ENCODE results near the gene RNF220.

RNF220 gene

DNA sequence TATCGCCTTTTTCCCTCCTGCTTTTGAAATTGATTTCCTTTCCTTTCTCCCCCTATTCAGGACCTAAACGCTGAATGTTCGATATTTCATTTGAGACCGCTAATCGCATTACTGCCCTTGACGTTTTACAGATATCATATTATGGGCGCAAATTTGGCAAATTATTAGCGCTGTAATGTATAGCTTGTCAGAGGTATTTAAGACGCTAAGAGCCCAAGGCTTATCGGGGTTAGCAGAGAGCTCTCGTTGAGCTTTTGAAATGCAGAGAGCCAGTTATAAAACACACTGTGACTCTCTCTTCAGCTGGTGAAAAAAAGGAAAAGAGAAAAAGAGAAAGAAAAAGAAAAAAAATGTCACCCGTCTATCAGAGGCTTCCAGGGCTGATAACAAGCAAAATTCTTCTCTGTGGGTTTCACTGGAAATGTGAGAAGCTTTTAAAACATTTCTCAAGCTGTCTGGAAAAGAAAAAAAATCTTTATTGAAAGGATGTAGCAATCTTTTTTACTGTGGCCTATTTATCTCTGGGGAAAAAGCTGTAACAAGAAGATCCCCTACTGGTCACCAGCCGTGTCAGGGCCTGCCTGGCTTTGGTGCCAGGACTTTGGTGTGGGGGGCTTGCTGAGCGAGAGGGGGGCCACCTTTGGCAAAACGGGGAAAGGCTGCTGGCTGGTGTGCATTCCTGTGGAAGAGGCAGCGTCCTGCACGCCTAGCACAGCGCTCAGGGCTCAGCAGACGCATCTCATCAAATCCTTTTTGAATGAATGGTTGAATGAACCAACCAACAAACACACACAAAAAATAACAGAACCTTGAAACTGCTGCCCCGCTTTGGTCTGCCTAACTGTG is 119.8 kb downstream of the RNF220 start:
- DNase-seq, result no peak

DNA sequence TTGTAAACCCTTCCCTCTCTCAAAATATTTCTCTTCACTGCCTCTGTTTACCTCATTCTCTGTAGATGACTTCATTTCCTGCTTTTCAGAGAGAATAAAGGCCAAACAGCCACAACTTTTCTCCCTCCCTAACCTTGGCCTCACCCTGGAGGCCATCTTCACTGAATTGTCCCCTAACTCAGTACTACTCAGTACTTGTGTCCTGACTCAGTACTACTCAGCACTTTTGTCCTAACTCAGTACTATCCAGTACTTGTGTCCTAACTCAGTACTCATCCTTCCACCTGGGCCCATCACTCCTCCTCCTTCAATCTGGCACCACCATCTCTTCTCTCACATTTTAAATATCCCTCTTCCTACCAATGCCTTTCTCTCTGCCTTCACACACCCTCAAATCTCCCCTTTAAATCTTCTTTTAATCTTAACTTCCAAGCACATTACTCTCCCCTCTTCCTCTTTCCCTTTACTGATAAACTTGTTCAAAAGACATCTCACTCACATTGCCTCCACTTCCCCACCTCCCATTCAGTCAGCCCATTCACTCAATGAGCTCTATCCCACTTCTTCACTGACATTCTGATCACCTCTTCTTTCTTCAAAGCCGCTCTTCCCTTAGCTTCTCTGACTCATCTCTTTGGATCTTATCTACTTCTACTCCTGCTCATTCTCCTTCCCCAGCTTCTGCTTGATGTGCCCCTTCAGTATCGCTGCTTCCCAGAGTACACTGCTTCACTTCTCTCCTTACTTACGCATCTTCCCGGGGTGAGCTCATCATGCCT is 121.4 kb downstream of the RNF220 start:
- DNase-seq, result no peak

DNA sequence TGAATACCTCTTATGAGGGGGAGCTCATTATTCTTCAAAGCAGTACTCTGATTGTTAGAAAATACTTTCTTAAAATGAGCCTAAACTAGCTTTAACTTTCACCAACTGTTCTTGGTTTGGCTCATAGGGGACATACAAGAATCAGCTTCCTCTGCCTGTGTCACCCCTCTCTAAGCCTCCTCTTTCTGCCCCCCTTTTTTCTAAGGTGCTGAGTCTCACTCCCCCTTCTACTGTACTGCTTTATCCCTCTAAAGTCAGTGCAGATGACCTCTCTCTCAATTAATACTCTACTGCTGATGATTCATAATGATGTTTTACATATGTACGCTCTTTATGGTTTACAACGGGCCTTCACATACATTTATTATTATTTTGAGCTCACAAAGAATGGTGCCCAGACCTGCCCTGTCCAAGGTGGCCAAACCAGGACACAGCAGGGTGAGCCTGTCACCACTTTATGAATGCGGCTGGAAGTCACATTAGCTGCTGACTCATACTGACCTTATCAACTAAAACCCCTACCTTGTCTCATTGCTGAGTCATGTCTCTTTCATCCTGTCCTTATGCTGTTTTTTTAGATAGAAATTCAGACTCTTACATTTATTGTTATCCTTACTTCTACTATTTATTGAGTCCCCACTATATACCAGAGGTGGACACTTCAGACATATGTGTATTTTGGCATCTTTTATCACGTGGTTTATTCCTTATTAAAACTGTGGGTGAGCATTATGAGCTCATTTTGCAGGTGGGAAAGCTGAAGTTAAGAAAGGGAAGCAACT is 126.9 kb downstream of the RNF220 start:
- DNase-seq, result no peak

DNA sequence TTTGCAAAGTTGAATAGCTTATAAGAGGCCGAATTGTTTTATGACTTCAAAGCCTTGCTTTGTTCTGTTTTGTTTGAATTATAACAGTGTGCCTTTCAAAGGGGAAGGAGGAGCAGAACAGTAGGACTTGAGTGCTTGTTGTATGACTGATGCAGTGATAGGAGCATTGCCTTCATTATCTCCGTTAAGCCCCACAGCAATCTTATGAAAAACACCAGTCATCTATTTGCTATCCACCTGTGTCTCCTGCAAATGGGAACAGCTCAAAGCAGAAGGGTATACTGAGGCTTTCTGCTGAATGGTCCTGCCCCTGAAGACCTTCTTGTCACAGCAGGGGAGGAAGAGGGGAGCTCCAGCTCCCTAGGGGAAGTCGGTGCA is 127.5 kb downstream of the RNF220 start:
- no peak for DNase-seq

DNA sequence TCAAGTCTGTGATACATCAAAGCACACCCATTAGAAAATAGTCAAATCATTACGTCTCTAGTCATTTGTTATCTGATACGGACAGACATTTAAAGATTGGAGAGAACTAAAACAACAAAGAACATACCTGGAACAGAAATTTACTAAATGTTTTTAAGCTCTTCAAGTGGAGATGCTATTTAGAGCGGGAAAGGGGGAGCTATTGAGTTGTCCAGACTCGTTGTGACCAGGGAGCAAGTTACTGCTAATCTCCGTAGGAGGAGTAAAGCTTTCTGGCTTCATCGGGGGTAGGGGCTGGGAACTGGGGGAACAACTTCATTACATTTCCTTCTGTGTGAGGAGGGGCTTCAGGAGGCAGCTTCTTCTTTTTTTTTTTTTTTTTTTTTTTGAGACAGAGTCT is 129.7 kb downstream of the RNF220 start:
- DNase-seq, result no peak

DNA sequence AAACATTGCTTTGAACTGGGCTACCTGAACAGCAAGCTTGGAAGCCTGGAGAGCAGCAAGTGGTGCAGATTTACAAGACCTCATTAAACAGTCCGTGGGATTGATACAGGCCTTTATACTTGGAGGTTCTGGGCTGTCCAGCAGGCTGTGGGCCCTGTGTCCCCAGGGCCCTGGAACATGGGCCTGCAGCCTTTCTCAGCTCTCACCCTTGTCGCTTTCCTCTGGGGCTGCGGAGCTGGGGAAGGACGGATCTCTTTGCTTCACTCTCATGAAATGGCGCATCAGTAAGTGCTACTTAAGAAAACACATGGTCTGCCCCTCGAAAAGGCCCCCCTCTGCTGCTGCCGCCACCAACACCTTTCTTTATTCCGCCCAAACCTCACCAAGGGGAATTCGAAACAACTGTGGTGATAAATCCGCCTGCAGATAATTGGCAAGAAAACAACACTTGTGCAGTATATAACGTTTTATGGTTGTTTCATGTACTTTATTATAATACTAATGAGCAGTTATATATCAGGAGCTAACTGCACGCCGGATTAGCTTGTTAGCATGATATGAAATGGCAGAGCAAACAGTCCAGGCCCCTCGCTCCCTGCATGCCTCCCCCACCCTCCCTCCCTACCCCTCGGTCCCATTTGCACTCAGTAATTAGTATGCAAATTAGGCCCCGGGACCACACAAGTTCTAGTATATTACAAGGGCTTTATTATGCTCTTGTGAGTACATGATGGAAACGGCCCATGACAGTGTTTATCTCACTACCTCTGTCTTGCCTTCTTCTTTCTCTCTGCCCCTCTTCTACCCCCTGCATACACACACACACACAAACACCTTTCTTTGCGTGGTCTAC is 131.5 kb downstream of the RNF220 start:
- no peak for DNase-seq

DNA sequence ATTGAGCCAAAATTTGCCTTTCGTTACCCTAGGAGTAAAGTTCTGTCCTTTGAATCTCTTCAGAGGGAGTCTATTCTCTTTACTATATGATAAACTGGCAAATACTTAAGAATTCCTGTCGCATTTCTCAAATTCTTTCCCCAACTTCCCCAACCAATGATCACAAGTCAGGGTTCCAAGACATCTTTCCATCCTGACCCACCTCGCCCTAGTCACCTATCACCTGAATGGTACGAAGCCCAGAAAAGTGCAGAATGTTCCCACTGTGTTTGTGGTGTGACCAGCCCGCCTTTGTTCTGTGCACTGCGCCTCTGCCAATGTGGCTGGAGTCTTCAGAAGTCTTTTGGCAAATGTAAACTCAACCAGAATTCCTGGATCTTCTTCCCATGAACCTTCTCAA is 132.5 kb downstream of the RNF220 start:
- no peak for DNase-seq

DNA sequence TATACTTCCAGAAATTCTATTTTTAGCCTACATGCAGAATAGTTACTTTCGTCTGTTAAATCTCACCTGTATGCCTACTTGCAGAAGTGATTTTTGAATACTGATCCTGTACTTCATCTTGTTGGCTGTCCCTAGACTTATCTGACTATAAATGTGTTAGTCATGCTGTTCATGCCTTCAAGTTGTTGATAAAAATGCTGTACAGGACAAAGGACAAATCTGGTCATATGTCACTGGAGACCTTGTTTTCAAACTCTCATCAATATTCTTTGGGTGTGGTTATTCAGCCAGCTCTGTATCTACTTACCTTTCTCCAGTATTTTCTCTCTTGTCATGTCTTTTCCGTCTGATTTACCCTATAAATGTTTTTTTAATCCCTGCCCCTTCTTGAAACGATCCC is 132.9 kb downstream of the RNF220 start:
- DNase-seq, result no peak

DNA sequence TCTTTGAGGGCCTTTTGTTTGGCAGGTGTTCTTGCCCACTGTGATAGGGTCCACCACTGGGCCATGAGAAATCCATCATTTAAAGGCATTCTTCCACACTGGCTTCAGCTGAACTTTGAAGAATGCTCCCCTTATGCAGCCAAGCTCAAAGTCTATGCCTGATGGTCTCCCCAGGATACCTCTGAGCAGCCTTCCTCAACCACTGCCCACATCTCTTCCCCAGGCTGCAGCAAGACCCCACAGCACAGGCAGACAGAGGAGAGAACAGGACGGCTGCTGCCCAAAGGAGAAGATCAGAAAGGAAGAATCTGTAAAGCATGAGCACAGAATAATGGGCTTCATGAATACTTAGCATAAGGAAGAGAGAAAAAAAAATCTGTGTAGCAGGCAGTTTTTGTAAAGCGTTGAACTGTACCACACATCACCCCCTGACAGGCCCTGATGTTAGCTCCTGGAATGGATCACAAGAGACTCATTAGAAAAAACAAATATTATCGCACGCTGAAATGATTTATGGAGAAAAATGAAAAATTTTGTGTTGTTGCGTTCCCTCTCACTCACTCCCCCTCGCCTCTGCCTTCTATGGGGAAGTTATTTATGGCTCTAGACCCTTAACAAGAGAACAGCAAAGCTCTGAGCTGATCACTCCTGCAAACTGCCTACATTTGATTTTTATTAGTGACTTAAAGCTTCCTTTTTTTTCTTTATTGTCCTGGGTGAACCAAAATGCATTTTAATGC is 135.1 kb downstream of the RNF220 start:
- no peak for DNase-seq

DNA sequence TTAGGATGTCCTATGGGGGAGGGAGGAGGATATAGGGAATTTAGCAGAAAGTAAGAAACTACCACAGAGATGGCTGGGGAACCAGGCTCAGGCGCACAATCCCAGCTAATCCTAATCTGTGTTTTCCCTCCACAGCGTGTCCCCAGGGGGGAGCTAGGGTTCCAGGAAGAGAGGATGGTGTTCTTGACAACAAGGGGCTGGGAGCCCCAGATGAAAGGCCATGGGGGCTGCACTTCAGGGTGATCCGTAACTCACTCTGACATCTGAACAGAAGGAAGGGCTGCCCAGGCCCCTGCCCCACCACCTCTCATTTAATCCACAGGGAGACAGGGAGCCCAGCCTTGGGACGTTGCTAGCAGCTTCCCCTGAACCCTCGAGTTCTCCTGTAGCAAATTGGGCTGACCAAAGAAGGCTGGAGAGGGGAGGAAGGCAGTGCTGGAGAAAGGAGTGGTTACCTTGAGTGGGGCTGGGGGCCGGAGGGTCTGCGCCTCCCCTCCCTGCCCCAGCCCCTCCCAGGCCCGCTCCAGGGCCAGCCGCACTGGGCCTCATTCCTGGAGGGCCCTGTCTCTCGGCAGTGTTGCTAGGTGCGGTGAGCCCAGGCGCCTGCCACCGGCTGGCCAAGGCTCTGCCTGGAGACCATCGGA is 137.5 kb downstream of the RNF220 start:
- no peak for DNase-seq

DNA sequence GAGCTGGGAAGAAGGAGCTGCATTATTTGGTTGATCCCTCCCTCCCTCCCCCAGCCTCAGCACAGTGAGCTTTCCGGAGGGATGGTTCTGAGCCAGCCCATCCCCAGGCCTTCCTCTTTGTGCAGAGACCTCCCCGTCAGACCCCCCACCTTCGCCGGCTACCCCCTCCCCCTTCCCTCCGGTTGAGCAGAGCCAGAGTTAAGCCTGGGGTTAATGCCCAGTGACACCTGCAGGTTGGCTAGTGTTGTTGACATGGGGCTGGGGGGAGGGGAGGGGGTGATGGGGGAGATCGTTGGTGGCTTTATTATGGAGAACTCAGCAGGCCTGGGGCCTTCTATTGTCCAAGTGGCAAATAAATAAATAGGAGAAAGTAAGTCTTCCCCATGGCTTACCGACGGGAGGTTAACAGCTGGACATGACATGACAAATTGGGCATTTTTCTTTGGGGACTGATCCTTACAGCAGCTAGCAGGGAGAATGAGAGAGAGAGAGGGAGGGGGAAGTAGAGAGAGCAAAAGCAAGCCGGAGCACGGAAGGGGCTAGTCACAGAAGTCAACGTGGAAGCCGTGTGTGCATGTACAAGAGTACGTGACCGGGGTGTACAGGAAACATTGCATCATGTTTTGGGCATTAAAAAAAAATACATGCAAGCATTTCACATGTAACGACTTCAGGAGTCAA is 138.1 kb downstream of the RNF220 start:
- no peak for DNase-seq

DNA sequence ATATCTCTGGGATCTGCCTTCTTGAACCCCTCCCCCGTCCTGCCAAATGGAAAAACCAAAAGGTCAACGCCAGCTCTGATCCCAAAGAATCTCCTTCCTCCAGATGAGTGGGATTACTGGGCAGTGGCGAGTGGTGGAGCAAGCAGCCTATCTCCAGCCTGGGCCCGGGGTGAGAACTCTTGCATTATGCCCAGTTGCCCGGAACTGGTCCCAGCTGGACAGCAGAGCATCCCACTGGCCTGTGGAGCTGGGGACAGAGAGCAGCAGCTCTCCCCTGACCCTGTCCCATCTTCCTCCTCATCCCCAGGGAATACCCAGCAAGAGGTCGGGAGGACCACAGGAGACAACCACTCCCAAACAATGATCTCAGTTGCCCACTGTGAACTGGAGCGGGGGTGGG is 138.7 kb downstream of the RNF220 start:
- no peak for DNase-seq

DNA sequence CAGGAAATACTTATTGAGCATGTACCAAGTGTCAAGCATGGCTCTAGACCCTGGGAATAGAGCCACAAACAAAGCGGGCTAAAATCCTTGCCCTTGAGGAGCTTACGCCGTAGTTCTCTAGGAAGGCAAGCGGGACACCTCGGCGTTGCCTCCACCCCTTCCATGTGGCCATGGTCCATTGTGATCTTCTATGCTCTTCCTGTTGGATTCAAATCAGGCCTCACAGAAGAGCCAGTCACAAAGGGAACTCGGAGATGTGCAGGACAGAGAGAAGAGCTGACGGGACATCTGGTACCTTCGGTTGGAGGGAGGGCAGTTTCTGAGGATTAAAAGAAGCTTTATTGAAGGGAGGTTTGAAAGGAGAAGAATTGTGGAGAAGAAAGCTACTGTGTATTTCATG is 139.9 kb downstream of the RNF220 start:
- DNase-seq, result no peak

DNA sequence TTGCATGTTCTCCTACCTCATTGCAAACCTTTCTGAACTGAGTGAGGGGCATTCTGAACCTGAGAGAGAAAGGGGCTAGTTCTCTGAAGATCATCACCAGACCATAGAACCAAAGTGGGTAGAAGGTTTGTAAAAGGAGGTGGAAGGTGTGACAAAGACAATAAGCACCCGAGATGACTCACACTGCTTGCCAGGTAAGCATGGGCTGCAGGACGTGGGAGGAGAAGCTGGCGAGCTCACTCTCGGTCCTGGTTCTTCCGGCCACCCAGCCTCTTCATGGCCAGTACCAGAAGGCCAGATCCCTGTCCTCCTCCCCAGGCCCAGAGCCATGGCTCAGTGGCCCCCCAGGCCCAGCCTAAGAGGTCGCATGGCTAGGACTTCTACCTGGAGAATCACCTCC is 140.9 kb downstream of the RNF220 start:
- DNase-seq, result no peak

DNA sequence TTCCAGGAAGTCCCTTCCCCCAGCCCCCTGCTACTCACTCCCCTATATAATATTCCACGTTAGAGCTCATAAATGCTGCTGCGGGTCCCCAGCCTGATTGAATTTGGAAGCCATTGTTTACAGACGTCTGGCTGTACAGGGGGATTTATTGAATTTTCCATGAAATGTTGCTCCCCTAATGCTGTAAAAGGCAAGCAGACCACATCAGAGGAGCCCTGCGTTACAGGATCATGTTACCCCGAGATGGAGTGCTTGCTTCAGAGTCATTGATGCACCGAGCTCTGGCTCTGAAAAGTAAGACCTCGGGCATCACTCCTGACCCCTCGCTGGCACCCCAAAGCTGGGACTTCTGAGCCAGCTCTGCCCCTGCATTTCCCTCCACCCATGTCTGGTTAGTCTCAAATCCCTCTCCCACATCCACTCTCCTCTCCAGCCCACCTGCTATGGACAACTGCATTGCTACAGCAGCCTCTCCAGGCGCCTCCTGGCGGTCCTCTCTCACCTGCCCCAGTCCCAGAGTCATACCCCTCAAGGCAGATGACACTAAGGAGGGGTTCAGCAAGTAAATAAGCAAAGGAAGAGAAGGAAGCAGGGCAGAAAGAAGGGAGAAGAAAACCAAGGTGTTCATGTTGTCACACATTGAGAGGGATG is 141.5 kb downstream of the RNF220 start:
- DNase-seq, result no peak

DNA sequence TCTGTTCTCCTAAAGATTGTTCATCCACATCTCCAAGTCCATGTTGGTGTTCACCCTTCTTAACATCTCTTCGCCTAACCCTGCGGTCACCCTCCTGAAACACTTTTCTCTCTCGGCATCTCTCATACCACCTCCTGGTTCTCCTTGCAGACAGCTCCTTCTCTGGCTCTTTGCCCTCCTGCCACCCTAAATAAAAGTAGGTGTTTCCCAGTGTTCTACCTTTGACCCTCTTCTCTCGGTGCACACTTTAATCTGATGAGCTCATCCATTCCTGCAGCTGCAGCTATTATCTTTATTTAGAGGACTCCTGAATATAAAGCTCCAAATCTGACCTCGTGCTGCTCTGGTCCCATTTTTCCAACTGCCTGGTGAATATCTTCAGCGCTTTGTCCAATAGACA is 142.3 kb downstream of the RNF220 start:
- no peak for DNase-seq

DNA sequence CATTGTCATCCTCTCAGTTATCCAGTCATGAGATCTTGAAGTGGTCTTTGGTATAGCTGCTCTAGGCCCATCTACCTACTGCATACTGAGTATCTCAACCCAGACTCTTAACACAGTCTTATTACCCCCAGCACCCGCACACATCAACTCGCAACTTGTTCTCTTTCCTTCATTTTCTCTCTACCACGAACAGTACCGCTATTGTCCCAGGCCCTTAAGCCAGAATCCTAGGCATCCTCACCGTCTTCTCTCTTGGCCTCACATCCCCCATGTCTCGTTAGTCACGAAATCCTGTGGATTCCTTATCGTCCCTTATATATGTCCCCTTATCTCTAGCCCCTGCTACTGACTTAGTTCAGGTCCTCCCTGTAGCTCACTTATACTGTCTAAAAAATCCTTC is 142.8 kb downstream of the RNF220 start:
- no peak for DNase-seq

DNA sequence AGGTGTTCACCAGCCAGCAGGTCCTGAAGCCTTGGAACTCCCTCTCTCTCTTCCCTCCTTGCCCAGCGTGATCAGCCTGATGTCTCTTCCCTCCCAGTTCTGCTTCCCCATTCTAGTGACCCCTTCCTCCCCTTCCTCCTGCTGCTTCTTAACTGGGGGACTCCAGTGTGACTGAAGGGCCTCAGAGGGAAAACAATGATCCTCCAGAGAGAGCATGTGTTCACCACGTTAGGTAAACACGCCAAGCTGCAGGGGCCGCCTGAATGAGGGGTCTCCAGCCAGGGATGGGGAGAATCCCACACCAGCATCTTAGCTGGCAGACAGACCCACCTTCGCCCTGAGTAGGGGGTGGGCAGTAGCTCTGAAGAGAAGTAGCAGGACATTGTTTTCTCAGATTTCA is 144.5 kb downstream of the RNF220 start:
- no peak for DNase-seq

DNA sequence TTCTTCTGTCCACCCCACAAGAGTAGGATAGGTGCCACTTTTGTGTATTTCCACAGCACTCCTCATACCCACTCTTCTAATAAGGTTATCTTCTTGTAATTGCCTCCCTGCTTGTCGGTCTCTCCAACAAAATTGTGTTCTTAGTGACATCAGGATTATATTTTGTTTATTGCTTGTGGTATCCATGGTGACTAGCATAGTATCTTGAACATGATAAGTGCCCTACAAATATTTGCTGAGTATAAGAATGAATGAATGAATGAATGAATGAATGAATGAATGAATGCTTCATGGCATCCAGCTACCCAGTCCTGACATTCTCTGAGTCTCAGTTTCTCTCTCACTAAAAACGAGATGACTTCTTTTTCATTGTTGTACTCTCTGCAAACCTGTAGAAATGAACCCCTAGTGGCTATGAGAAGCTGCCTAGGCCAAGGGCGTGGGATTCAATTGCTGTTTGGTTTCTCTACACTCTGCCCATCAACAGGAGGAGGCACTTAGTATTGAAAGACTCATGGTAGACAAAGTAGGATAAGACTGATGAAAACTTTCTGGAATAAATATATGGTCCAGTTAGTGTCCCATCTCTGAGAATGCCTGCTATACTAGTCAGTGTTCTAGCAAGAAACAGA is 148.2 kb downstream of the RNF220 start:
- no peak for DNase-seq

DNA sequence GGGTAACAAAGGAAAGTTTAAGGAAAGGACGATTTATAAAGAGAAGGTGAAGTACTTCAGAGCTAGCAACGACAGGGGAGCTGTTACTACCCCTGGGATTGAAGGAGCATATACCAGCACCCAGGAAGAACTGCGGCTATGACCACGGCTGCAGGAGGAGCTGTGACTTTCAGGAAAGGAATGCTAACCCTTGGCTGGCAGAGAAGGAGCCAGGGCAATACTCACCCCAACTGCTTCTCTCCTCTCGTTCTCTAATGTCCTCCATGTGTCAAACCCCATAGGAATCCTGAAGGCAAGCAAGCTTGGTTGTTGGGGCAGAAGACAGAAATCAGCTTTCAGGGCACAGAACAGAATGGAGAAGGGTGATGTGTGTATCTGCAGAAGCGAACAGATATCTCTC is 148.7 kb downstream of the RNF220 start:
- DNase-seq, result no peak

Measured in DMS79 (cell line).